MM.1S (cell line): Measurements from ENCODE around the gene SPEM1.

Experiments used
- CTCF ChIP-seq: fragments of 300-600 bp; sonication (generic); IDR thresholded peaks from 2 replicates; pipeline ENCODE4 v1.5.1; 2016; ENCODE audit warnings: antibody characterized with exemption, low read length, mixed read lengths
- EZH2 ChIP-seq: fragments of 300-600 bp; sonication (generic); optimal IDR thresholded peaks from 2 replicates; pipeline ENCODE3; 2017; ENCODE audit warnings: low read depth, mild to moderate bottlenecking, antibody characterized with exemption, low read length, mixed read lengths

DNA sequence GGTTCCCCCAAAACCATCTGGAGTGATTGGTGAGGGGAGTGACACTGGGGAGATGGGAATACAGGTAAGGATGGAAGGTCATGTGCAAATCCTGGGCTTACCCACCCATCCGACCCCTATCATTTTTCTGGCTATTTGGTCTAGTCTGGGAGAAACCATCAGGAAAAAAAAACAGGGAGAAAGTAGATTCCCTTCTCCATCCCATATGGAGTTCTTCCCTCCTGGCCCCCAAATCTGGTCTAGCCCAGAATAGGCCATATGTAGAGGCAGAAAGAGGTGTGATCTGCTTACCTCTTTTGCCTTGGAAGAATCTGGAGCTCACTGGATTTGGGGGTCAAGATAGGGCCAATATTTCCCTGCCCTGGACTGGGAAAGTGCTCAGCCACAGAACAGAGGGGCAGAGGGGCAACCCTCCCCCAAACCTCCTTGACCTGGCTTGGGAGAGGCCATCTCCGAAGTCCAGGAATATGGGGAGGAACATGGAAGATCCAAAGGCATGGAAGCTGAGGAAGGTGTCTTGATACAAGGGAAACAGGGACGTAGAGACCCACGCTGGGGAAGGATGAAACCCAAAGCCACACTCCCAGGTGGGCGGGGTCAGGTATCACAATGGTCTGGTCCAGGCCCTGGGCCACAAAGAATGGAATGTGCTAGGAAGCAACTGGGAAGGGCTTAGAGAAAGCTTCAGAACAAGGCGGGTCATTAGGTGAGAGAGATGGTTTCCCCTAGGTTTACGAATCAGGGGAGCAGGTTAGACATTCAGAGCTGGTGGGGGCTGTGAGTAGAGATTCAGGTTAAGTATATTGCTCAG lies 40.9 kb downstream of the SPEM1 start:
- TF ChIP-seq CTCF (no peak), EZH2 (no peak)
